GM19324 (cell line): Measurements from ENCODE around the gene ABI3.
A peak's percentile ranks its signal among the peaks of the same experiment; 100 is the strongest.

ENCODE experiments used
- ATAC-seq: cut with Tn5 transposase; IDR thresholded peaks from one replicate; pipeline ENCODE4 v1.9.1; 2021; ENCODE audit warnings: mild to moderate bottlenecking, moderate library complexity; ENCODE audit not compliant: unreplicated experiment, low FRiP score

ABI3 gene

GRCh38 chr17:49224198-49224996, 13.9 kb downstream of the ABI3 start:
- ATAC-seq: no peak

DNA sequence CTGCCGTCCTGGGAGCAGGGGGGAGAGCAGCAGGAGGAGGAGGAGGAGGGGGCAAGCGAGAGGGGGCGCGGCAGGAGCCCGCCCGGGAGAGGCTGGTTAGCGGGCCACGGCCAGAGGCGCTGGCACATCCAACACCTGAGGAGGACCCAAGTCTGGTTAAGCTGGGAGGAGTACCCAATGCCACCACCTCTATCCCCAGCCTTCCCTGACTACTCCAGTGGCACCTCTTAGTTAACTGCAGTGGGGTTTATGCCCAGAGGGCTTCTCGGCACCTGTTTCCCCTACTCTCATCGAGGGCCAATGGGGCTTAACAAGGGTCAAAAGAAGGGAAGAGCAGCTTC, 14.5 kb downstream of the ABI3 start:
- no peak for ATAC-seq

DNA sequence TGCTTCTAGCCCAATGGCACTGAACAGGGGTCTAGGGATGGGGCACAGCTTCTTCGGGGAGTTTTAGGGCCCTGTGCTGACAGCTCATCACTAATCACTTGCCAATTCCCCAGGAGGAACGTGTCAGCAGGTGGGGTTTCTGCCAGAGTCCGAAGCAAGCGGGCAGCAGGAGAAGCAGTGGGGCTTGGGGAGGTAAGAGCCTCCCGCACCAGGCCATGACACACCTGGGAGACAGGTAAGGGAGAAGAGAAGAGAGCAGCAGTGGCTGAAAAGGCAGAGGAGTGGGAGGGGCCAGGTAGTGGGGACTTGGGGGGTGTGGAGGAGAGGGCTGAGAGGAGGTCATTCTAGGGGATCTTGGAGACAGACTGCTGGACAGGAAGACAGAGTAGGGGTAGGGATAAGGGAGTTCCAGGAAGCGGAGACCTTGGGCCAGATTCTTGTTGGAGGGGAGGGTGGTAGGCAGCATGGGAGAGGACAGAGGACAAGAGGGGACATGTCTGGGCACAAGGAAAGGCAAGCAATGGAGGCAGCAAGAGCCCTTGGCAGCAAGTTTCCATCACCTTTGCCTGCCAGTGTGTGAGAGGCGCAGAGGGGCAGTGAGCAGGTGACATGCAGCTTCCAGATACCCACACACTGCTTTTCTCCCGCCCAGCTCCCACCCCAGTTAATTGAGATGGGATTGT, 15.2 kb downstream of the ABI3 start:
- ATAC-seq: no peak

DNA sequence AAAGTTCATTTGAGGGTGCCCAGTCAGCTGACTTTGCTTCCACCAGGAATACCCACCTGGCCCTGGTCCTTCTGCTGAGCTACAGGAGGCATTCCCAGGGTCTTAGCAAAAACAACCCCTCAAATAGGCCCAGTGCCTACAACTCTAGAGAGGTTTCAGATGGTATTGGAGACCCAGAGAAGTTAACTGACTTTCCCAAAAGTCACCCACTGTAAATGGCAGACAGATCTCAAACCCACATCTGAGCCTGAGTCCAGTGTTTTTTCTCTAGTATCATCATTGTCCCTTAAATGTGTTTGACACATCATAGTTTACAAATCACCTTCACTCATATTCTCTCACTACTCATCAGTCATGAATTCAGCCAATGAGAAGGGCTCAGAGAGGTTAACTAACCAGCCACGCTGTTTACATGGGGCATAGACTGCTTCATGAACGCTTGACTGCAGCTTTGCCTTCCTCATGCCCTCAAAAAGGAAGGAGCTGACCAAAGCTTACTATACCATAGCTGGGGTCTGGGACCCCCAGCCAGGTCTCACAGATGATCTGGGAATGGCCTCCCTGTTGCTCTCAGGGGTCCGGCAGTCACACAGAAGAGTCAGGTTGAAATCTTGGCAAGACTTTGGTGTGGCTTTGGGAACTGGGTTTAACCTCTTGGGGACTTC, 16.4 kb downstream of the ABI3 start:
- ATAC-seq: no peak

DNA sequence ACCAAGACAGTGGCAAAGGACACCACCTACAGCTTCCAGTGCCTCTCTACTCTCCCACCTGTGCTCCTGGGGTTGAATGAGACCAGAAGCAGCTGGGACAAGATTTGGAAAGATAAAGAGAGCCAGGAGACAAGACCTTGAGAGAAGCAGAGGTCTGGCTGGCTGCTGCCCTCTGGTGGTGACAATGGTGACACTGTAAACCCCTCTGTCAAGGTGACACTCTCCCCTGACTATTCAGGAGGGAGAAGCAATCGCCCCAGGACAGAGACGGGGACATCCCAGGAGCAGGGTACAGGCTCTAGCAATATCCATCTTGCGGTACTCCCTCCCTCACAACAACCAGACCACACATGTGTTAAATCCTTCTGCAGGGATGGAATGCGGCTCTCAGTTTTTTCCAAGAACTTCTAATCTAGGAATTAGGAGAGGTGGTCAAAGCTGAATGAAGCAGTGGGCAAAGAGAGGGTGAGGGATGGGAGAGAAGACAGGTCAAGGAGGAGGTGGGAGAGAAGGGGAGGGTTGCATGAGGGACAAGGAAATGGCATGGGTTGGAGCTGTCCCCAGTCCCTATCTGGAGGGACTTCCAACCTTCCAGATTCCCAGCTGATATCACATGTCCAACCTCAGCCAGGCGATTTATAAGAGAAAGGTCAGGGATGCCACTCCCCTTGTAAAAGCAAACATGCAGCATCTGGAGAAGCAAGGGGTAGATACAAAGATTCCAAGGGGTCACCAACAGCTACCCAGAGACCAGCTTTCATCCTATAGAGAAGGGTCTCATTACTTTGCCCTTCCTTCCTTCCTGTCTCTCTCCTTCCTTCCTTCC, 17.1 kb downstream of the ABI3 start:
- ATAC-seq: no peak

DNA sequence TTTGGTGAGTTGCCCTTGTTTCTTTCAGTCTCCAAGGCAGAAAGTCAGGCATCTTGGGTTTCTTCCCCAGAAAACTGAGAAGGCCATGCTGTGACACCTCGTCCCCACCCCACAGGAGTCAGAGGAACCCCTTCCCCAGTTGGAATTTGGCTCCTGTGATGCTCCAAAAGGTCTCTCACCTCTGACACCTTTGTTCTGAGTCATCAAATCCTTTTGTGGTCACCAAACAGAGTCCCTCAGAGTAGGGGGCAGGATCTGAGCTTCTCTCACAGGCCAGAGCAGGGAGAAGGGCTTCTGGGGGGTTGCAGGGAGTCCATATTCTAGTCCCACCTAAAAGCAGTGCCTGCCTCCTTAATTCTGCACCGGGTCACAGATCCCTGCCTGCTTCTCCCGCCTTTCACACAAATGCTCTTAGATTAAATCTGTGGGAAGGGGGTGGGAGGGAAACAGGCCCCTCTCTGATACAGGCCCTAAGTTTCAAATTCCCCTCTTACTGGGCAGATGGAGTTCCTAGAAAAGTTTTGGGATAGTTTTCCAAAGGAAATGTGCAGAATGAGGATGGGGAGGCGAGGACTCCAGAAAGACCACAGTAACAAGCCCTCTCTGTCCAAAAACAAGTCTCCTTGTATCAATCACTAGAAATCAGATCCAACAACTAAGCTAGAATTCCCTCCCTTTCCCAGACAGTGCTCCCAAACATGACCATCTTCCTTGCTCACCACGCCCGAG, 18.7 kb downstream of the ABI3 start:
- ATAC-seq: no peak

DNA sequence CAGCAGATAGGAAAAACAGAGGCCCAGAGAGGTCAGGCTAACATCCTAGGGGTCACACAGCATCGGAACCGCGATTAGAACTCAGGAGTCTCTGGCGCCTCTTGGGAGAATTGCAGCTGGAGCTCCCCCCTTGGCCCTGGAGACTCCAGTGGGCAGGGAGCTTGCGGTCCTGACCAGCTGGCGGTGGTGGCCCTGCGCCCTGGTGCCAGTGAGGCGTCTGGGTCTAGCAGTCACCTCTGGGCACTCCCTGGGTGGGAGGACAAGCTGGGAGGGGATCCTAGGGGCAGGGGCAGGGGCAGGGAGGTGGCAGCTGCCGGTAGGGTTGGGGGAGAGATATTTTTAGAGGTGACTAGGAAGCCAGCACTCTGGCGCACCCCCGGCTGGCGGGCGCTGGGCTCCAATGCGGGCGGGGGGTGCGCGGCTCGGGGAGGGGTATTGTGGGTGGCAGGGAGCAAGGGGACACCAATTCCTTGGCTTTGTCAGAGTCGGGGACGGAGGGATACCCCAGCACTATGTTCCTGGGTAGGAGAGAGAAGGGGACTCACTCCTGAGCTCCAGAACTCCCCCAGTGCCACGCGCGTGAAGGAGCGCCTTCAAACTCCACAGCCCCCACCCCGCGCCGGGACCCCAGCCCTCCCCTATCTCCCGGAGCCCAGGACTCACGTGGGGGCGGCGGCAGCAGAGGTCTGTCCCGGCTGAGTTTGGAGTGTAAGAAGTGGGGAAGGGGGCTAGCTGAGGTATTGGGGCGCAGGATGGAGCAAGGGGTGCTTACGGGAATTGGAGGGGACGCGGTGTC, 19.5 kb downstream of the ABI3 start:
- ATAC-seq: no peak

- peak; percentile 90 for ATAC-seq
Observed at GRCh38 chr17:49230636-49231562, 20.4 kb downstream of the ABI3 start, which contains the start of gene PHOSPHO1. PHOSPHO1 (minus strand) TSS chr17:49230787; CDS start chr17:49226691, 4,096 bp downstream.

DNA sequence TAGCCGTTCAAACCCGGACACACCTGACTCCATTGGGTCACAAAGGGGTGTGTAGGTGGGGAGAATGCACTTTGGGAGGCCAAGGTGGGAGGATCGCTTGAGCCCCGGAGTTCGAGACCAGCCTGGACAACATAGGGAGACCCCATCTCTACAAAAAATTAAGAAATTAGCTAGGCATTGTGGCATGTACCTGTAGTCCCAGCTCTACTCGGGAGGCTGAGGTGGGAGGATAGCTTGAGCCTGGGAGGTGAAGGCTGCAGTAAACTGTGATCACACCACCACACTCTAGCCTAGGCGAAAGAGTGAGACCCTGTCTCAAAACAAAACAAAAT, 21.0 kb downstream of the ABI3 start:
- ATAC-seq: no peak

DNA sequence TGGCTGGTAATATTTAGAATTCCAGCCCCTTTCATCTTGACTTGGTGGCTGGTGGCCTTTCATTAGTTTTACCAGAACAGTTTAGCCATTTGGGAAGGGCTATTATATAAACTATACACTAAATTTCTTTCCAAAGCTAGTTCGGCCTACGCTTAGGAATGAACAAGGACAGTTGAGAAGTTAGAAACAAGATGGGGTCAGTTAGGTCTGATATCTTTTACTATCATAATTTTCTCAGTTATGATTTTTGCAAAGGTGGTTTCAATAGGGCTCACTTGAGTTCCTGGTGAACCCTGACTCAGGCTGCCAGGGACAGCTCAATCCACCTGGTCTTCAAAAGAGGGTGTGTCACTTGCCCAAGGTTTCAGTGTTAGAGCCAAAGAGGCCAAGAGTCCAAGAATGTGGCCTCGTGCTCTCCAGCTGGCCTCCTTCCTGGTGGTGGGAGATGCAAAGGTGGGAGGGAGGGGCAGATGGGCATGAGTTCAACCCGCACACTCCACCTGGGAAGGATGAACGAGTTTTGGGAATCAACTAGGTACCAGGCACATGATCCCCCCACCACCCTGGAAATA, 24.1 kb downstream of the ABI3 start:
- ATAC-seq: no peak

DNA sequence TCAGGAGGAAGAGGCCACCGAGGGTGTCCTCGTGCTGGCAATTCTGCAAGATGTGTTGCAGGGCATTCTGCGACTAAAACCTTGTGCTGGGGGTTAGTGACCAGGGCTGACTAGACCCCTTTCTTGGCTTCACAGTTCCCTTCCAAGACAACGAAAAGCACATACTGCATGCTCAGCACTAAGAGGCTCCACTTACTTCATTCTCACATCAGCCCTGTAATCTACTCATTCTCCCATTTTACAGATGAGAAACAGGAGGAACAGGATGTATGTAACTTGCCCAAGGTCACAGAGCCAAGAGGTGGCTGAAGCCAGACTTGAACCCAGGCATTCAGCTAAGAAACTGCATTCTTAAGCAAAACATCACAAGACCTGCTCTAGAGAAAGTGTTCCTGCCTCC, 25.4 kb downstream of the ABI3 start:
- ATAC-seq: no peak

- no peak for ATAC-seq
Observed at GRCh38 chr17:49239963-49240362, 29.5 kb downstream of the ABI3 start.

DNA sequence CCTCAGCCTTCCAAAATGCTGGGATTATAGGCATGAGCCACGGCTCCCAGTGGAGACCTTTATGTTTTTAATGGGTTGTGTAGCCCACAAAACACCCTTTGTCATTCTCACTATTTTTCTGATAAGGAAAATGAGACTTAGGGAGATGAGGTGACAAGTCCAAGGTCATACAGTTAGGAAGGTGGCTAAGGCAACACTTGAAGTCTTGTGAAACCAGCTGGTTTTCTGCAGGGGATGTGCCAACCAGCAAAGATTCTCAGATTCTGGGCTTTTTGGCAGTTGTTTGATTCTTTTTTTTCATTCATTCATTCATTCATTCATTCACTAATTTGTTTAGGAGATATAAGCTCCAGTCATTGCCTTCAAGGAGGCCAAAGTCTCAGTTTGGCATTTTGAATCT, 30.1 kb downstream of the ABI3 start:
- ATAC-seq: no peak

- no peak for ATAC-seq
Observed at GRCh38 chr17:49241040-49241439, 30.5 kb downstream of the ABI3 start.

DNA sequence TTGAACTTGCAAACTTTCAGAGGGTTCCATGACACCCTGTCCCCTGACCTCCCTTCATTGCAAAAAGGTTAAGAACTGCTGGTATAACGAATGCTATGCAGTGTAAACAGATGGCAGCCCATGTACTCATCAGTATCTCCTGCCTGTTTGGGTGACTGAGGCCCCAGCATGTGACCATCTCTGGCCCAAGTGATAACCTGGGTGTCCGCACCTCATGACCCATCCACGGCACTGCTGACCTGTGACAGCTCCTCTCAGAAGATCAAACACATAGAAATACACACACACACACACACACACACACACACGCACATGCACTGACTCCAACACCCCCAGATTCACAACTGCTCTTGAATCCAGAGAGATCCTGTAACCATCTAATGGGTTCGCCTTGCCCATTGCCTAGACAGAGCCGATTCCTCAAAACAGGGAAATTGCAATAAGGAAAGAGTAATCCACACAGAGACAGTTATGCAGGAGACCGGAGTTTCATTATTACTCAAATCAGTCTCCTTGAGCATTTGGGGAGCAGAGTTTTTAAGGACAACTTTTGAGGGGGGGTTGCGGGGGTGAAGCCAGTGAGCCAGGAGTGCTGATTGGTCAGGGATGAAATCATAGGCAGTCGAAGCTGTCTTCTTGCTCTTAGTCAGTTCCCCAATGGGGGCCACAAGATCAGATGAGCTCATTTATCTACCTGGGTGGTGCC, 31.3 kb downstream of the ABI3 start:
- no peak for ATAC-seq

GRCh38 chr17:49242813-49243212, 32.3 kb downstream of the ABI3 start:
- no peak for ATAC-seq

- no peak for ATAC-seq
Observed at GRCh38 chr17:49244839-49245238, 34.3 kb downstream of the ABI3 start.
